ENCODE measurements around the gene LMTK2. TPM values are rescaled to one million over a fixed set of nuclear protein-coding genes. Genes with fewer than 3 reads are reported as not detected.

Gene LMTK2
- total RNA-seq, 1 experiment from 2014 or later, result 37.1 TPM

DNA sequence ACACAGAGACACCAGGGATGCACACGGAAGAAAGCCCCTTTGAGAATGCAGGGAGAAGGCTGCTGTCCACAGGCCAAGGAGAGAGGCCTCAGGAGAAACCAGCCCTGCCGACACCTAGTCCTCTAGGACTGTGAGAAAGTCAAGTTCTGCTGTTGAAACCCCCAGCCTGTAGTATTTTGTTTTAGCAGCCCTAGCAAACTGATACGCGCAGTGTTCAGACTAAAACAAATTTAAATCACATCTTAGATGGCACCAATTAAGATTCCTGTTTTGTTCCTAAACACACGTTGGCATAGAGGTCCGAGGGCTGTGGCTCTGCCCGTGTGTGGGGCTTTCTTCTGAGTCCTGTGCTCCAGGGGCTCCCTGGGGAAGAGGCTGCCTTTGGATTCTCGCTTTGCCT, 21.7 kb downstream of the LMTK2 start:
- Histone ChIP-seq H3K4me1 (replicated peaks; ENCODE audit: insufficient read depth) (peaks cover 37% of the 10 kb centered on the region), H3K27me3 (ENCODE audit: insufficient read depth, low read depth) (no peaks in the 10 kb centered on the region), H3K9me2 (ENCODE audit: insufficient read depth) (no peaks in the 10 kb centered on the region), H3F3A (ENCODE audit: insufficient read depth, low read depth) (peaks cover 33% of the 10 kb centered on the region), H3K36me3 (ENCODE audit: low read depth) (no peaks in the 10 kb centered on the region), H2AFZ (no peak overlapping the region), H3K9me3 (ENCODE audit: insufficient read depth, low read depth) (no peaks in the 10 kb centered on the region), H3K4me2 (no peak overlapping the region), H4K20me1 (ENCODE audit: insufficient read depth) (no peaks in the 10 kb centered on the region), H3K4me3 (no peak overlapping the region), H3K27ac (0 out of 2 replicates have a peak overlapping the region, but pooled peaks have one; percentile 20), H3K79me2 (ENCODE audit: low read depth) (peaks cover 87% of the 10 kb centered on the region)
- TF ChIP-seq, protein P1, sequence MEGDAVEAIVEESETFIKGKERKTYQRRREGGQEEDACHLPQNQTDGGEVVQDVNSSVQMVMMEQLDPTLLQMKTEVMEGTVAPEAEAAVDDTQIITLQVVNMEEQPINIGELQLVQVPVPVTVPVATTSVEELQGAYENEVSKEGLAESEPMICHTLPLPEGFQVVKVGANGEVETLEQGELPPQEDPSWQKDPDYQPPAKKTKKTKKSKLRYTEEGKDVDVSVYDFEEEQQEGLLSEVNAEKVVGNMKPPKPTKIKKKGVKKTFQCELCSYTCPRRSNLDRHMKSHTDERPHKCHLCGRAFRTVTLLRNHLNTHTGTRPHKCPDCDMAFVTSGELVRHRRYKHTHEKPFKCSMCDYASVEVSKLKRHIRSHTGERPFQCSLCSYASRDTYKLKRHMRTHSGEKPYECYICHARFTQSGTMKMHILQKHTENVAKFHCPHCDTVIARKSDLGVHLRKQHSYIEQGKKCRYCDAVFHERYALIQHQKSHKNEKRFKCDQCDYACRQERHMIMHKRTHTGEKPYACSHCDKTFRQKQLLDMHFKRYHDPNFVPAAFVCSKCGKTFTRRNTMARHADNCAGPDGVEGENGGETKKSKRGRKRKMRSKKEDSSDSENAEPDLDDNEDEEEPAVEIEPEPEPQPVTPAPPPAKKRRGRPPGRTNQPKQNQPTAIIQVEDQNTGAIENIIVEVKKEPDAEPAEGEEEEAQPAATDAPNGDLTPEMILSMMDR (conservative IDR thresholded peaks at IDR 0.05), result no peak
- no peak for TF ChIP-seq EZH2 (IDR thresholded peaks at IDR 0.05; ENCODE audit: low read depth)
- CTCF ChIA-PET, result no interaction called here
- intact Hi-C loops (cut with micrococcal nuclease; ENCODE audit: unreplicated experiment), result no loop called here
- no peak for DNase-seq
- BruUV-seq (replicated peaks), result no TSS peak
- POLR2A ChIA-PET (ENCODE audit: unreplicated experiment), result no interaction called here

DNA sequence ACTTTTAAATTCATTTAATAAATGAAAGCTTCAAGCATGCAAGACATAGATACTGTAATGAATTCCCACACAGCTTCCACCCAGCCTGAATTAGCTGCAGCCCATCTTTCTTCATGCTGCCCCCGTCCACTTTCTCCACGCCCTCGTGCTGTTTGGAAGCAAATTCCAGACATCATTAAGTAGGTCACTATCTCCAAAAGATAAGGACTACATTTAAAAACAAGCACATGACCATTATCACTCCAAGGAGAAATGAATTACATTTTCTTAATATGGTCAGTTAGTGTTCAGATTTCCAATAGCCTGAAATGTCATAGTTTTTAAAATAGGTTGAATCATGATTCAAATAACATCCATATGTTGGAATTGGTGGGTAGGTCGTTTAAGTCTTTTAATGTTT, 24.3 kb downstream of the LMTK2 start:
- H3K4me2 ChIP-seq, result peak overlapping the region; percentile 86
- no TSS peak for BruUV-seq (replicated peaks)
- no peaks in the 10 kb centered on the region for H3K27me3 ChIP-seq (ENCODE audit: insufficient read depth, low read depth)
- intact Hi-C loops (cut with micrococcal nuclease; ENCODE audit: unreplicated experiment), result loop anchor here (1.0 to 5.0 kb wide), 2 partner anchors 11 to 44 kb away; no protein-coding TSS in a partner anchor
- no peak overlapping the region for H2AFZ ChIP-seq
- ChIA-PET POLR2A (ENCODE audit: unreplicated experiment) (interaction anchor here (0.6 to 1.5 kb wide), 2 partner anchors 11 to 17 kb away, joined by 3 to 9 read pairs; no protein-coding TSS in a partner anchor), CTCF (no interaction called here)
- TF ChIP-seq, protein P1 (conservative IDR thresholded peaks at IDR 0.05), result no peak
- no peak for TF ChIP-seq EZH2 (IDR thresholded peaks at IDR 0.05; ENCODE audit: low read depth)
- H3K9me3 ChIP-seq (ENCODE audit: insufficient read depth, low read depth), result no peaks in the 10 kb centered on the region
- no peaks in the 10 kb centered on the region for H4K20me1 ChIP-seq (ENCODE audit: insufficient read depth)
- no peaks in the 10 kb centered on the region for H3K9me2 ChIP-seq (ENCODE audit: insufficient read depth)
- H3K27ac ChIP-seq, result peak overlapping the region; percentile 100
- H3K36me3 ChIP-seq (ENCODE audit: low read depth), result no peaks in the 10 kb centered on the region
- H3K79me2 ChIP-seq (ENCODE audit: low read depth), result peaks cover 84% of the 10 kb centered on the region
- H3K4me1 ChIP-seq (replicated peaks; ENCODE audit: insufficient read depth), result peaks cover 63% of the 10 kb centered on the region
- peaks cover 49% of the 10 kb centered on the region for H3F3A ChIP-seq (ENCODE audit: insufficient read depth, low read depth)
- DNase-seq, result no peak
- peak overlapping the region; percentile 53 for H3K4me3 ChIP-seq

DNA sequence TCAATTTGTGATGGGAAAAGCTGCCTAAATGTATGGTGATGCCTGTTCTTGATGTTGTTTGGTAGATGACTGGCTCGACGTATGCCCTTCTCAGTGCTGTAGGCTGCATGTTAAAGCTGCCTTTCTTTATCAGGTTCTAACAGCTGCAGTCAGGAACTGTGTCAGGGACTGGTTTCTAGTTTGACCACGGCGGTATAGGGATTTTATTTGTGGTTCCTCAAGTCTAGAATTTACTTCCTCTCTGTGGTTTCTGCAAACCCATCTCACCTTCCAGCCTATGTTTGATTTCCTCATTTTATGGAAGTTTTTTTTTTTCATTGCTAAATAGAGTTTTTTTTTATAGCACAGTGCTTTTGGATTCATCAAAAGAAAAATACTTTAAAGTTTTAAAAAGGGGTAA, 26.5 kb downstream of the LMTK2 start:
- Histone ChIP-seq H3K9me2 (ENCODE audit: insufficient read depth) (no peaks in the 10 kb centered on the region), H2AFZ (no peak overlapping the region), H3K4me2 (peak overlapping the region; percentile 86), H3K79me2 (ENCODE audit: low read depth) (peaks cover 86% of the 10 kb centered on the region), H3K4me1 (replicated peaks; ENCODE audit: insufficient read depth) (peaks cover 73% of the 10 kb centered on the region), H3K36me3 (ENCODE audit: low read depth) (no peaks in the 10 kb centered on the region), H4K20me1 (ENCODE audit: insufficient read depth) (no peaks in the 10 kb centered on the region), H3F3A (ENCODE audit: insufficient read depth, low read depth) (peaks cover 49% of the 10 kb centered on the region), H3K27me3 (ENCODE audit: insufficient read depth, low read depth) (no peaks in the 10 kb centered on the region), H3K4me3 (peak overlapping the region; percentile 45; the same call in 1 of the 2 replicates), H3K9me3 (ENCODE audit: insufficient read depth, low read depth) (no peaks in the 10 kb centered on the region), H3K27ac (peak overlapping the region; percentile 100)
- TF ChIP-seq EZH2 (IDR thresholded peaks at IDR 0.05; ENCODE audit: low read depth), result no peak
- TF ChIP-seq, protein P1 (conservative IDR thresholded peaks at IDR 0.05), result no peak
- intact Hi-C loops (cut with micrococcal nuclease; ENCODE audit: unreplicated experiment), result loop anchor here (2.0 to 5.0 kb wide), 2 partner anchors 26 to 46 kb away; partner anchors contain the start of gene LMTK2
- TSS peak; percentile 61 for BruUV-seq (replicated peaks)
- CTCF ChIA-PET, result interaction anchor here (0.7 to 3.4 kb wide), 8 partner anchors 12 to 261 kb away, joined by 3 to 16 read pairs (median 4); partner anchors contain the start of gene ASNS
- DNase-seq, result peak; percentile 17 to 83
- POLR2A ChIA-PET (ENCODE audit: unreplicated experiment), result interaction anchor here (0.6 to 1.3 kb wide), 3 partner anchors 22 to 112 kb away, joined by 3 to 15 read pairs (median 13); no protein-coding TSS in a partner anchor

All from PC-9 (cell line).